Measurements from ENCODE around the gene ZBED4.

ZBED4 gene

DNA sequence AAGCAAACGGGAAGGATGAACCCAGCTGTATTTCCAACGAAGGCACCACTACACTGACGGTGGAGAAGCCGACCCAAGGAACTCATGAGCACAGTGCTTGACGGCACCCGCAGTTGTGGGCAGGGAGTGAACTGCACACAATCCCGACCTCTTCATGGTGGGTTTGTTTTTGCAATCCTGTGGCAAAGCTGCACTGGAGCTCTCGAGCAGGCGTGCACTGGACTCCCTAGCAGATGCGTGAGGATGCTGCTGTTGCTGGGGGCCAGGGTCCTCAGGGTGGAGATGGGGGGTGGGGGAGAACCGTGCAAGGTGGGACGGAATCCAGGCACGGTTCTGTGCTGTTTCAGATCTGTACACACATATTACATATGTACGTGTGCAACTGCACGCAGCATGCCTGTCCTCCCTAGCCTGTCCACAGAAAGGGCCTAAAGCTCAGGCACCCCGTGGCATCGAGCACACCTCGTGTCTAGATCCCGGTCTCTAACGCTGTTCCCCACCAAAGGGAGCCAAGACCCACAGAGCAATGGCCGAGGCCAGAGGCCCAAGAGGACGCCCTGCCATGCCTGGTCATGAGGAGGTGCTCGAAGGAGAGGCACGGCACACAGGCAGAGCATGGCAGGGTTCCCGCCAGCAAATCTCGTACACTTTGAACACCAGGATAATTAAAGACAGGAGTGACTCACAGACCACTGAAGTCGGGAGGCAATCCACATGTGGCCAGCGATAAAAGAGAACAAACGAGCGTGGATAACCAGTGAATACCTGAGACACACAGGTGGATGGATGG lies 47.0 kb downstream of the ZBED4 start:
- DNase-seq (ENCODE audit: low read depth) = no peak

DNA sequence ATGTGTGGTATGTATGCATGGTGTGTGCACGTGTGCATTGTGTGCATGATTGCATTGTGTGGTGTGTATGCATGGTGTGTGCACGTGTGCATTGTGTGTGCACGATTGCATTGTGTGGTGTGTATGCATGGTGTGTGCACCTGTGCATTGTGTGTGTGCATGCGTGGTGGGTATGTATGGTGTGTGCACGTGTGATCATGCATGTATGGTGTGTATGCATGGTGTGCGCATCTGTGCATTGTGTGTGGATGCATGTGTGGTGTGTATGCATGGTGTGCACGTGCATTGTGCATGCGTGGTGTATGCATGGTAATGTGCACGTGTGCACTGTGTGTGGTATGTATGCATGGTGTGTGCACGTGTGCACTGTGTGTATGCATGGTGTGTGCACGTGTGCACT lies 47.8 kb downstream of the ZBED4 start:
- no peak for DNase-seq (ENCODE audit: low read depth)

GRCh38 chr22:49903322-49904039 lies 49.8 kb downstream of the ZBED4 start:
- no peak for DNase-seq (ENCODE audit: low read depth)

DNA sequence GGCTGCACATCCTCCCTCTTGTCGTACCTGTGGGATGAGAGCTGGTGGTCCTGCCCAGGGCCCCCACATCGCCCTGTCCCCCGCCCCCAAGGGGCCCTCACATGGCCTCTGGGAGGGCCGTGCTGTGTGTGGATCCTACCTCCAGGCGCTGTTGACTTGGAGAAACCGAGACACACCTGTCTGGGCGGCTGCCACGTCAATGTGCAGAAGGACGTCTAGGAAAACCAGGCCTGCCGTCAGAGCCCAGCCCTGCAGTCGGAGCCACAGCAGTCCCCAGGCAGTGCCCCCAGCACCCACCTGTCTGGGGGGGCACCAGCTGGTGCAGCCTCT lies 50.4 kb downstream of the ZBED4 start:
- no peak for DNase-seq (ENCODE audit: low read depth)

DNA sequence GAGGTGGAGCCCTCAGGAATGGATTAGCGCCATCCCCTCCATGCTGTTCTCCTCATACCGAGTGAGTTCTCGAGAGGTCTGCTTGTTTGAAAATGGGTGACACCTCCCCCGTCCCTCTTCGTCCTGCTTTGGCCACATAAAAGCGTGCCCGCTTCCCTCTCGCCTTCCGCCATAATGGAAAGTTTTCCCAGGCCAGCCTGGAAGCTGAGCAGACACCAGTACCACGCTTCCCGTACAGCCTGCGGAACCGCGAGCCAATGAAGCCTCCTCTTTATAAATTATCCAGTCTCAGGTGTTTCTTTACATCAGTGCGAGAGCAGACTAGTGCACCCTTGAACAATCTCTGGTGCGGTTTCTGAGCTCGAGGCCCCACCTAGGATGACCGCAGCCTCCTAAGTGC lies 51.8 kb downstream of the ZBED4 start:
- DNase-seq (ENCODE audit: low read depth) = no peak

DNA sequence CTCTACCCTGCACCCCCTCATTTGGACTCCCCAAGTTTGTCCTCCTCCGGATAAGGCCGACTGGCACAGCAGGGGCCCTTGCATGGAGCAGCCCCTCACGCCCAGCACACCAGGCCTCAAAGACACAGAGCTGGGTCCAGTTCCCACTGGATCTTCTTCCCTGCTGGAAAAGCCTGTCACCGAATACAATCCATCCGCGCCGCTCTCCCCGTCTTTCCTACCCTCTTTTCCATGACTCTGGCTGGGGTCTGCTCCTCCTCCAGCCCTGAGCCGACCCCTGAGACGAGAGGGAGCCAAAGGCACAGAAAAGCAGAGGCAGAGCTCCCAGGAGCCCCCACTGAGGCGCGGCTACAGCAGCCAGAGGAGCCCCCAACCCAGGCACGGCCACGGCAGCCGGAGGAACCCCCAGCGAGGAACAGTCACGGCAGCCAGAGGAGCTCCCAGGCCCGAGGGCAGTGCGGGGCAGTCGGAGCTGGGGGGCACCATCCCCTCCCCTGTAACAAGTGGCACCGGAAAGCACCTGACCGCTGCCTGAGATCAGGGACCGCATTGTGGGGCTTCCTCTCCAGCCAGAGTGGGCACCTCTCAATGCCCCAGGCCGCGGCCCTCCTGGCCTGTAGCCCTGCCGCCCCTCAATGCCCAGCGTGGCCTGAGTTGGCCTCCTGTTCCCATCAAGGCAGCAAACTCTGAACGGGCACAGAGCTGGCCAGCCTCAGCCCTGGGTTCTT lies 52.6 kb downstream of the ZBED4 start:
- no peak for DNase-seq (ENCODE audit: low read depth)

DNA sequence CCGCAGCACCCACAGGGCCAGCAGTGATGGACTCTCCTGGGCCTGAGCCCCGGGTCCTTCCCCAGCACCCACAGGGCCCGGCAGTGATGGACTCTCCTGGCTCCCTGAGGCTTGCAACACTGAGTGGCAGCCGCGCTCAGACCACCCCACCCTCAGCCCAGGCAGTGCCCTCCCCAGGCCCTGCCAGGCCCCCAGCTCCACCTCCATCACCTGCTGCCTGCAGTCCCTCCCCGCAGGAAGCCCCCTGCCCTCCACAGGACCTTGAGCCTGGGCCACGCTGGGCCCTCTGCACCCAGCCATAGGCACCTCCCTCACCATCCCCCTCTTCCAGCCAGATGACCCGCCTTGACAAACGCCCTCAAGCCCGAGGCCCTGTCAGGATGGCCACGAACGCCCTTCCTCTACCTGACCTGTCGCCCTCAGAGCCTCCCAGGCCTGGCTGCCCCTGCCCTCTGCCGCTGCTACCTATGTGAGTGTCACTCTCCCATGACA lies 53.2 kb downstream of the ZBED4 start:
- DNase-seq (ENCODE audit: low read depth) = no peak

DNA sequence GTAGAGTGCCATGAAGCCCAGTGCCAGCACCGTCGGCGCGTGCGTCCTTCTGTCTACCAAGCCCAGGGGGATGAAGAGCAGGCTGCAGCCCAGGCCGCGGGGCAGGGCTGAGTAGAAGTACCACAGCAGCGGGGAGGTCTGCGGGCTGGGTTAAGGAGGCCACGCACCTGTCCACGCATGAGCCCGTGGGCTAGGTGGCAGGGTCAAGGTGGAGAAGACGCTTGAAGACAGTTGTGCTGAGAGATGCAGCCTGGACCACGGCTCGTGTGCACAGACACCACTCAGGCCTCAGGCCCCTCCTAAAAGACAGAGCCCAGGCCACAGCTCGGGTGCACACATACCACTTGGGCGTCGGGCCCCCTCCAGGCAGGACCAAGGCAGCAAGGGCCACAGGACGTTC lies 54.2 kb downstream of the ZBED4 start:
- DNase-seq (ENCODE audit: low read depth) = no peak

DNA sequence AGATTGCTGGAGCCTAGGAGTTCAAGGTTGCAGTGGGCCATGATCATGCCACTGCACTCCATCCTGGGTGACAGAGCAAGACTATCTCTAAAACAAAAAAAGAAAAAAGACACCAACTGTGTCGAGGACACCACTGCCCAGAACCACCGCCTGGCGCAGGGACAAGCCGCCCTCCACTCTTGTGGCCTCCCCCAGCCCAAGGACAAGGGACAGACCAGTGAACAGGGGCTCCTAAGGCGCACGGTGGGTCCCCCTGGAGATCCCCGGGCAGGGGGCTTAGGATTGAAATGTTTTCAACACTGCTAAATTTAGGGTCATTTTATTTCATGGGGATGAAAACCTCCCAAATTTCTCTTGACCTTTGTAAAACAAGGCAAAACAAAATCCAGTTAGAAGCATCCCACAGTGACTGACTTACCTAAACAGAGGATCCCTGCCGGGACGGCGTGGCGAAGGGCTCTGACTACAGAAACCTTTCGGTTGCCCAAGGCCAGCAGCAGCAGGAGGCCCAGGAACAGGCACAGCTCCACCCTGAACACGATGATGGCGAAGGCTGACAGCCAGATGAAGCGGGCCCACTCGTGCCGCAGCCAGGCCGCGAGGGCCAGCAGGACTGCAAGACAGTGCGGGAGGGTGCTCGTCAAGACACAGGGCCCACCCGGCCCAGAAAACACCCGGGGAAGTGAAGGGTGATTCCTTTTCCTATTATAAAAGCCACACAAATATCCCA lies 56.0 kb downstream of the ZBED4 start:
- DNase-seq (ENCODE audit: low read depth) = no peak

DNA sequence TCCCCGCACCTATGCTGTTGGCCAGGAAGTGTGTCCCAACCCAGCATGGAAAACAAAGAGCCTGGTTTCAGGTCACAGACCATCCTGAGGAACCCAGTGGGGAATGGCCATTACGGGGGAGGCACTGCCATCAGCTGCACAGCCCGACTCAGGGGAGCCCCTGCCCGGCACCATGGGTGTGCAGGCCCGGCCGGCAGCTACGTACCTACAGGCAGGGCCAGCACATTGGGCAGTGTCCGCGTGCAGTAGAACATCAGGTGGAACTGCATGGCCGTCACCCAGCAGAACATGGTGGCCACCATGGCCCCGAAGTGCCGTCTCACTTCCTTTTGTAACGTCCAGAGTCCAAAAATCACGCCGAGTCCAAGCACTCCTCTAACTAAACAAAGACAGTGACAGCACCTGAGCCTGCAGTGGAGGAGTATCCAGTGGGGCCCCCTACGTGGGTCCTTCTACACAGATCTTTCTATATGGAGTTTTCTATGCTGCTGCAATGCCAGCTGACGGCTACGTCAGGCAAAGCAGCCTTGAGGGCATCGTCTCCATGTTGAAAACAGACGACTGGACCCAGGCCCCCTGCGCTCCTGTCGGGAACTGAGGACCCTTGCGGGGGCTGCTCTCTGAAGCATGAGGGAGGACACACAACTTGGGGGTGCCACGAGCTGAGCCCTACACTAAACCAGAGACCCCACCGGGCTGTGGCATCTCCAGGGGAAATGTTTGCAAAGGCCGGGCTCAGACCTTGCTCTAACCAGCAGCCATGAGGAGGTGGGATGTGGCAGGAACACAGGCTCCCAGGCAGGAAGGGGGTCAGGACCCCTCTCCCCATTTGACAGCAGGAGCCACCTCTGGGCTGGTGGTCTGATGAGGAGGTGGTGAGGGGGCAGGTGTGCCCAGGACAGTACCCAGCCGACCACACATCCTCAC lies 56.8 kb downstream of the ZBED4 start:
- DNase-seq (ENCODE audit: low read depth) = no peak

GRCh38 chr22:49911881-49912625 lies 58.4 kb downstream of the ZBED4 start:
- no peak for DNase-seq (ENCODE audit: low read depth)

DNA sequence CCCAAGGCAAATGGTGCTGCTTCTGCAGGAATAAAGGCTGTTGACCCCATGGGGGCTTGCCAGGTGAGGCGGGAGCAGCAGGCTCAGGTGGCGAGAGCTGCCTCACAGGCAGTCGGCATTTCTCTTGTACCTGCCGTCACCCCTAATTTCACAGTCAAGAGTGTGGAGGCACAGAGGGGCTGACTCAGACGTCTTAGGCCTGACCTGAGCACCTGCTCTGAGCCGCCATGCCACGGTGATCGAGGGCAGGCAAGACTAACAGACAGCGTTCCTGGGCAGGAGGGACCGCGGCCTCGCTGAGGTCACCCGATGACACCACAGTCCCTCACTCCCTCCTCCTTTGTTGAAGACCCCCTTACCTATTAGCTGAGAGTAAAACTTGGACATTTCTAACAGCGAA lies 59.4 kb downstream of the ZBED4 start:
- no peak for DNase-seq (ENCODE audit: low read depth)

DNA sequence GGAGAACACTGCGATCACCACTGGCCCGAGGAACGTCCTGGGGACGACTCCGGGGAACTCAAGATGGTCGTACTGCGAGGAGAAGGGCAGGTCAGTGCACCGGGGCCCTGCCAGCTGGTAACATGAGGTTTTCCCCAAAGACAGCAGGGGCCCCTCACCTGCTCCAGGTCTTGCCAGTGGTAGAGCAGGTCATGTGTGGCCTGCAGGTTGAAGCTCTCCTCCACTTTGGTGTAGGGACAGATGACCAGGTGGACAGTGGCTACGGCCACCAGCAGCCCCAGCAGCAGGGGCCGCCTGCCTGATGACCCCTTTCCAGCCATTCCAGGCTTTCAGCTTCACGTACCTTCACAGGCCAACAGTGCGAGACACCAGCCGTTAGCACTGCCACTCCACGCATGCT lies 59.8 kb downstream of the ZBED4 start:
- DNase-seq (ENCODE audit: low read depth) = no peak

DNA sequence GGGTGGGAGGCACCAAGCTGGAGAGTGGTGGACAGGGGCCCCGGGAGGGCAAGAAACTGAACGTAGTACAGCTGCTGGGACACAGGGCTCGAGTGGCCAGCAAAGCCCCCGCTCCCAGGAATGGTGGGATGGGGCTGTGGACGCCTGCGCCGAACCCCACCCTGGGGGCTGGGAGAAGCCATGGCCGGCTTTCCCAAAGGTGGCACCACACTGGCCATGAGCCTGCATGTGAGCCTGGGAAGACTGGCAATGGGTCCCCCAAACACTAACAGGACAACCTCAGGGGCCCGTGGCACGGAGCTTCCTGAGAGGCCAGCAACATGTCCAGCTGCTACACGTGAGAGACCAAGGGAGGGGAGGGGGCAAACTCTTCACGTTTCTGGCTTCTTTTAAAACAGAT lies 60.6 kb downstream of the ZBED4 start:
- DNase-seq (ENCODE audit: low read depth) = no peak

DNA sequence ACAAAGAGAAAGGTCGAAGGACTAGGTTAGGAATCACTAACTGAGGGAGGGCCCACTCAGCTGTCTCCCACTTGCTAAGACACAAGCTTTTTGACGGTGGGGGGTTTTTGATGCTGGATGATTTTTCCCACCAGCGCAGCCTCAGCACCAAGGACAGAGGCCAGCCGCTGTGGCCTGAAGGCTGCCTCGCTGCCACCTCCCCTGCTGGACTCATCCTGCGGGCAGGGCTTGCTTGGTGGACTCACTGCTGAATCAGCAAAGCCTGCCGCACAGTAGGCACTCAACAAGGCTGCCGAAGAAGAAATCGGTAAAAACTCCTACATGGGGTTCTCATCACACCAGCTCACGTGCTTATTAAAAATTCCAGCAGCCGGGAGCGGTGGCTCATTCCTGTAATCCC lies 62.0 kb downstream of the ZBED4 start:
- DNase-seq (ENCODE audit: low read depth) = no peak

DNA sequence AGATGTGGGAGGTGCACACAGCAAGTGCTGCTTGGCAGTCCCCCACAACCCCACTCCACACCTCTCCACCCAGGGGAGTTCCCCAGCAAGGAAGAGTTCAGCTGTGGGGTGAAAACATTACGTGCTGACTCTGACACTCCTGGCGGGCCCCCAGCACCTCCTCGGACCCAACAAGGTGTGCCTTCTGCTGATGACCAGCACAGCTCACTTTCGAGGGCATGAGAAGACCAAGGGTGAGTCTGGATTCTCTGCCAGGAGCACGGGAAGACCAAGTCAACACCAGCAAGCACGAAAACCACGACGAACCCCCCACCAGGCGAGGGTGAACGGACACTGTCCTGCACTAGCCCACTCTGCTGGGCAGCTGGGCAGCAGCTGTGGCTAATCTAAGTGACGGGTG lies 63.2 kb downstream of the ZBED4 start:
- no peak for DNase-seq (ENCODE audit: low read depth)

DNA sequence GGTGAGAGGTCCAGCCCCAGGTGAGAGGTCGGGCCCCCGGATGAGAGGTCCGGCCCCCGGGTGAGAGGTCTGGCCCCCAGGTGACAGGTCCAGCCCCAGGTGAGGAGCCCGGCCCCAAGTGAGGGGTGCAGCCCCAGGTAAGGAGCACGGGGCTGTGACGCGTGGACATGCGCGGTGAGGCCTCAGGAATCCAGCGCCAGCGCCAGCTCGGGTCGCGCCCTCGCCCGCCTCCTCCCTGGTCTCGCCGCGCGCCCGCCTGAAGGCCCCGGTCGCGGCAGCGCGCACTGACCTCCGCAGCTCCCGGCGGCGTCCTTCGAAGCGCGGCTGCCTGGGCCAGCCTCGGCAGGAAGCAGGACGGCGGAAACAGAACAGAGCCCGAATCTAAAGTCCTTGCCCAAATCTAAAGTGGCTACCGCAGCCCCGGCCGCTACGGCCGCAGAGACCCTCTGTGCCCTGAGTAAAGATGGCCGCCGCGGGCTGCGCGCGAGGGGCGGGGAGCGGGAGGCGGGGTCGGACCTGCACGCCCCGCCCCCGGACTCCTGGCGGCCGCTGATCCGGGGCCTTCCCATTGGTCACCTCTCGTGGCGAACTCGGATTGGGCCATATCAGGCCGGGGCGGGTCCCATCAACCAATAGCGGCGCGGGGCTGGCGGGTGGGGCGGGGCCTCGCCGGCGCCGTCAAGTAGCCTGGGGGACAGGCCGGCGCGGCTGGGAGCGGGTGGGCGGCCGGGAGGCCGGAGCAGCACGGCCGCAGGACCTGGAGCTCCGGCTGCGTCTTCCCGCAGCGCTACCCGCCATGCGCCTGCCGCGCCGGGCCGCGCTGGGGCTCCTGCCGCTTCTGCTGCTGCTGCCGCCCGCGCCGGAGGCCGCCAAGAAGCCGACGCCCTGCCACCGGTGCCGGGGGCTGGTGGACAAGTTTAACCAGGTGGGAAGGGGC lies 64.6 kb downstream of the ZBED4 start, which contains the start of the genes ALG12 and CRELD2:
Gene ALG12, minus strand, starts transcription at position 465 of the 937 bp plus-strand sequence. CDS start 4,673 bp downstream, outside the sequence.
Gene CRELD2, plus strand, starts transcription at position 661 of the 937 bp plus-strand sequence. Its CDS starts 136 bp downstream, at position 797.
- DNase-seq (ENCODE audit: low read depth) = peak; percentile 92

DNA sequence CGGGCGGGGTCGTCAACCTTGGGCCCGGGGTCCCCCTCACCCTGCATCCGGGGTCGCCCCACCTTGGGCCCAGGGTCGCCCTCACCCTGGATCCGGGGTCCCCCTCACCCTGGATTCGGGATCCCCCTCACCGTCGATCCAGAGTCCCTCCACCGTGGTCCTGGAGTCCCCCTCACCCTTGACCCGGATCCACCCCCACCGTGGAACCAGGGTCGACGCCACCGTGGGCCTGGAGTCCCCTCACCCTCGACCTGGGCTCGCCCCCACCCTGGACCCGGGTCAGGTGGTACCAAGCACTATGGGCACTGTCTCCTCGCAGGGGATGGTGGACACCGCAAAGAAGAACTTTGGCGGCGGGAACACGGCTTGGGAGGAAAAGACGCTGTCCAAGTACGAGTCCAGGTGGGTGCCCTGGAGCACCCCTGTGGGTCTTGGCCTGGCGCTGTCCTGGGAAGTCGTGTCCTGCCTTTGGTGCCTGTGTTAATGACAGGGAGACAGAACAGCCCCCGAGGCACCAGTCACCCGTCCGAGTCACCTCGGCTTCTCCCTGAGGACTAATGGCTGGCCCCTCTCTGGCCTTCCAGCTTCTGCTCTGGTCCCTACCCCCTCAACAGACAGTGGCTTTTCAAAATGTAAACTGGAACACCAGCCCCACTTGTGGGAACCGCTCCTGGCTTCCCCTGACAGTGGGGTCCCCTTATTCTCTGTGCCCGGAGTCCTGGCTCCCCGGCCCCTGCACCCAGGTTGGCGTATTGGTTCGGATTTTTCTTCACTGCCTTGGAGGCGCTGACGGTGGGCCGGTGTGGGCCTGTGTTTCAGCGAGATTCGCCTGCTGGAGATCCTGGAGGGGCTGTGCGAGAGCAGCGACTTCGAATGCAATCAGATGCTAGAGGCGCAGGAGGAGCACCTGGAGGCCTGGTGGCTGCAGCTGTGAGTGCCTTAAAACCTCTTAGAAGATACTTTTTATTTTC lies 65.6 kb downstream of the ZBED4 start:
- no peak for DNase-seq (ENCODE audit: low read depth)
